Measurements from ENCODE around the gene TIMD4.

GRCh38 chr5:156956321-156956720 is 6.7 kb downstream of the TIMD4 start:
- no peak for TF ChIP-seq CTCF (IDR thresholded peaks at IDR 0.05)
- TF ChIP-seq POLR2A (IDR thresholded peaks at IDR 0.05), result no peak
